Stimulated activated CD4-positive, alpha-beta T cell treated with anti-CD3 and anti-CD28 coated beads, TNF-alpha, amount 100 ng/mL, for 4 hours (primary cell): ENCODE measurements around the gene CLUH.

Source experiments
- DNase-seq, 3 experiments: peaks; one replicate each; pipeline ENCODE4 v3.0.0-alpha.2; 2020; ENCODE audit warnings: low read depth in 3 of 3

The CLUH gene

DNA sequence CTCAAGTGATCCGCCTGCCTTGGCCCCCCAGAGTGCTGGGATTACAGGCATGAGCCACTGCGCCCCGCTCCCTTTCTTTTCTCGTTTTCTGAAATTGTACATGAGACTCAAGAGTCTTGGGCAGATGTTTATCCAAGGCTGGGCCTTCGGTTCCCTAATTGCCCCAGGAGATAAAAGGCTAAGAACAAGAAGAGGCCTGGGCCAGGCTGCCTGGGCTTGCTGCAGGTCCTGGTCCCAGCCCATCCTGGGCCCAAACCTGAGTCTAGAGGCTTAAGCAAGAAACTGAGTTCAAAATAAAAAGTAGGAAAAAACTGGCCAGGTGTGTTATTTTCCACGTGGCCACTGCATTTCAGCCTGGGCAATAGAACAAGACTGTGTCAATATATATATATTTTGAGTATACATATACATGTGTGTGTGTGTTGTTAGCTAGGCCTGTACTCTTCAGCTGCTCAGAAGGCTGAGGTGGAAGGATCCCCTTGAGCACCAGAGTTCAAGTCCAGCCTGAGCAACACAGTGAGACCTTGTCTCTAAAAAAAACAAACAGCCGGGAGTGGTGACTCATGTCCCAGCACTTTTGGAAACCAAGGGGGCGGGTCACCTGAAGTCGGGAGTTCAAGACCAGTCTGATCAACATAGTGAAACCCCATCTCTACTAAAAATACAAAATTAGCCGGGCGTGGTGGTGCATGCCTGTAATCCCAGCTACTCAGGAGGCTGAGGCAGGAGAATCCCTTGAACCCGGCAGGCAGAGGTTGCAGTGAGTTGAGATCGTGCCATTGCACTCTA, 6.8 kb upstream of the CLUH start:
- DNase-seq, result no peak

- DNase-seq, result no peak
Observed at GRCh38 chr17:2716649-2717048, 5.1 kb upstream of the CLUH start.

GRCh38 chr17:2713881-2714280, 2.3 kb upstream of the CLUH start:
- DNase-seq, result no peak

DNA sequence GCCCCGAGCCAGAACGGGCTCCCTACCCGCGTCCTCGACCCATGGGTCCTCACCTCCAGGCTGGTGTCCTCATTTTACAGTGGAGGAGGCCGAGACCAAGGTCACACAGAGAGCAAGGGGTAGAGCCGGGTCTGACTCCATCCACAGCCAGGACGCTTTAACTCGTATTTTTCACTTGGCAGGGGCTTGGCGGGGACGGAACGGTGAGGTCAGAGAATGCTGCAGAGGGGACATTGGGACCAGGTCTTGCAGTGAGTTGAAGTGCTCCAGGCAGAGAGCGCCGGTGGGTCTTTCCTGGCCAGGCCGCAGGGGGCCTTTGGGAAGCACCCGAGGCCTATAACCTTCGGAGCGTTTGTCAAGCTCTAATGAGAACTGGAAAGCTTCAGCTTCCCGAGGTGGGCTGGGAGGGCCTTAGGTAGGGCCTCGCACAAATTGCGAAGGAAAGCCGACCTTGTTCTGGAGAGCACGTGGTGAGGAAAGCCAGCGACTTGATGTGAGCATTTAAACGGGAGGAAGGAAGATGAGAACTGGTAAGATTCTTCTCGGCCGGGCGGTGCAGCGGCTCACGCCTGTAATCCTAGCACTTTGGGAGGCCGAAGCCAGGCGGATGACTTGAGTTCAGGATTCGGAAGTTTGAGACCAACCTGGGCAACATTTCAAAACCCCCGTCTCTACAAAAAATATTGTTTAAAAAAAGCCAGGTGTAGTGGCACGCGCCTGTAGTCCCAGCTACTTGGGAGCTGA, 908 bp upstream of the CLUH start:
- no peak for DNase-seq

- DNase-seq, result no peak
Observed at GRCh38 chr17:2710803-2711607, 559 bp downstream of the CLUH start.

GRCh38 chr17:2710071-2710802, 1.3 kb downstream of the CLUH start:
- DNase-seq, result no peak

DNA sequence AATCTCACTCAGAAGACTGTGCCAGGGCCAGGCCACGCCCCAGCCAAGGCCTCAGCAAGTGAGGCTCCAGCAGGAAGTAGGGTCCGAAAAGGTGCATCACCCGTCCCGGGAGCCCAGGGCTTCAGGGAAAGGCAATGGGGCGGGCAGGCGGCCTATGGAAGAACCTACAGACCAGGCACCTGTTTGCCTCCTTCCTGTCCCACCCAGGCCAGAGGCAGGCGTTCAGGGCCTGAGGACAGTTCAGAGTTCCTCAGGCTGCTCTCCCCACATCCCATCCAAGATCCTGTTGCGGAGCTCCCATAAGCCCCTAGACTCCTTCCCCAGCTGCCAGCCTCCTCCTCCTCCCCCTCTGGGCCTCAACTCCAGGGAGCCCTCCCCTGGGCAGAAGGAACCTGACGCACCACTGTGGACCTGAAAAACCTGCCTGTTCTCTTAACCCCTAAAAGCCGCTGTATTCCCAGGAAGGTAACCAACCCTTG, 2.3 kb downstream of the CLUH start:
- DNase-seq, result no peak

DNA sequence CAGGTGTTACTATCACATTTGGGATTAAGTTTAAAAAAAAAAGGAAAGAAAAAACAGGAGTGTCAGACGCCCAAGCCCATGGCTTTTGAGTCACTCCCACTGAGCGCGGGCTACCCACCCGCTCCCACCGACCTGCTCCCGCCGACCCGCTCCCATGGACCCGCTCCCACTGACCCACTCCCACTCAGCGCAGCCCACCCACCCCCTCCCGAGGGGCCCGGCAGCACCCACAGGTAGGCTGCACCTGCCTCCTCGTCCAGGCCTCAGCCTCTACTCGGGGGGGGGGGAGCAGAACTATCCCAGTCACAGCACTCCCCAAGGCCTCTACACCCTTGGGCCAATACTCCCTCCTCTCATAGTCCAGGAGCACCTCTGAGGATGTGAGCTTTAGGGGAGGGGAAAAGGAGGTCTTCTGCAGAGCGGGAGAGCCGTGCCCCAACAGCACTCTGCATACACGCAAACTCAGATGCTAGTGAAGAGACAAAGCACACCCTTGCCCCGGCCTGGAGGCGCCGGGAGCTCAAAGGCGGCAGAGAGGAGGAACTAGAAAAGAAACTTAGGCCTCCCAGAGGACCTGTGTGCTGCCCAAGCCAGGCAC, 2.9 kb downstream of the CLUH start:
- no peak for DNase-seq

DNA sequence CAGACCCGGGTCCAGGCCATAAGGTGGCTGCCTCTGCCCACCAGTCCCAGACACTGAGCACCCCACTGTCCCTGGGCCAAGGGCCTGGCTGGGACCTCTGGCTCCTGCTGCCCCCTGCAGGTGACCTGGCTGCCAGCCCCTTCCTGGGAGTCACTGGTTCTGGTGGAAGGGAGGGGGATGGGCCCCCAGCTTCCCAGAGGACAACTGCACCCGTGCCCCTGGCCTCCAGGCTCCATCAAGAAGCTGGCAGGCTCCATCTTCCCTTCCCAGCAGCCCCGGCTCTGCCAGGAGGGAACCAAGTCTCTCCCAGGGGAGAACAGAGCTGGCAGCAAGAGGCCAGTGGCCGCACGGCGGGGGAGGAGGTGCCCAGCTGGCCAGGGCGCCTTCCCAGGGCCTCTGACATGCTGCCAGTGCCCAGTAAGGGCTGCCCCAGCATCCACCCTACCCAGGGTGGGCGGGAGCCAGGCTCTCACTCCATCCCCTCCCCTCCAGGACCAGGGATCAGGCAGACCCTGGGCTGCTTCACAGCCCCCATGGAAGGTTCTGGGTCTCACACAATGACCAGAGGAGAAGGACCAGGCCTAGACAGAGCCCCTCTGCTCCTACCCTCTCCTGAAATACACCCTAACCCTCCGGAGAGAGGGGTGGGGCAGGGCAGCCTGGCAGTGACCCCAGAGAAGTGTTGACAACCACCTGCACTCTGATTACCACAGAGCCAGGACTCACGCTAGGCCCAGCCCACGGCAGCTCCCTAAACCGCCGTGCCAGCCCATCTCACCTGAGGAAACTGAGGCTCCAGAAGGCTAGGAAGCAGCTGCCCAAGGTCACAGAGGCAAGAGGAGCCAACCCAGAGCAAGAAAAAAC, 3.6 kb downstream of the CLUH start:
- DNase-seq, result no peak

DNA sequence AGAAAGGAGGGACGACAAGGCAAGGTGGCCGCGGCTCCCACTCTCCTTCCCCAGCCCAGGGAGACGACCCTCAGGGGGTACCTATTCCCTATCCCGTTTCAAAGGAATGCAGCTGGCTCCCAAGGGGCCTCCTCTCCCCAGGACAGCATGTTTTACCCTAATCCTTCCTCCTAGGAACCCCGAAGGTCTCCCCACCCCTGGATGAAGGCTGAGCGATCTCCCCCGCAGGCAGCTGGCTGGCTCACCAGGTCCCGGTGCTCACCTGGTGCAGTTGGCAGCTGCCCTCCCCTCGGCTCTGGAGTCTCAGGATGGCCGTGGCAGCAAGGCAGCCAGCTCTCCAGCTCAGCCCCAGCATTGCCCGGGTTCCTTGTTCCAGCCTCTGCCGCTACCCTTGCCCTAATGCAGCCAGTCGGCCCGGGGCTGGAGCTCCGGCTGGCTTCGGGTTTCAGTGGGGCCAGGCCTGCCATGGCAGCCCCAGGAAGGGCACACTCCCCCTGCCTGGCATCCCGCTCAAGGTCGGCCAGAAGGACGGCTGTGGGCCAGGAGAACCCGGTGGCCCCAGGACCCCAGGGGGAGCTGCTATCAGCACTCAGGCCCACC, 4.6 kb downstream of the CLUH start:
- no peak for DNase-seq

DNA sequence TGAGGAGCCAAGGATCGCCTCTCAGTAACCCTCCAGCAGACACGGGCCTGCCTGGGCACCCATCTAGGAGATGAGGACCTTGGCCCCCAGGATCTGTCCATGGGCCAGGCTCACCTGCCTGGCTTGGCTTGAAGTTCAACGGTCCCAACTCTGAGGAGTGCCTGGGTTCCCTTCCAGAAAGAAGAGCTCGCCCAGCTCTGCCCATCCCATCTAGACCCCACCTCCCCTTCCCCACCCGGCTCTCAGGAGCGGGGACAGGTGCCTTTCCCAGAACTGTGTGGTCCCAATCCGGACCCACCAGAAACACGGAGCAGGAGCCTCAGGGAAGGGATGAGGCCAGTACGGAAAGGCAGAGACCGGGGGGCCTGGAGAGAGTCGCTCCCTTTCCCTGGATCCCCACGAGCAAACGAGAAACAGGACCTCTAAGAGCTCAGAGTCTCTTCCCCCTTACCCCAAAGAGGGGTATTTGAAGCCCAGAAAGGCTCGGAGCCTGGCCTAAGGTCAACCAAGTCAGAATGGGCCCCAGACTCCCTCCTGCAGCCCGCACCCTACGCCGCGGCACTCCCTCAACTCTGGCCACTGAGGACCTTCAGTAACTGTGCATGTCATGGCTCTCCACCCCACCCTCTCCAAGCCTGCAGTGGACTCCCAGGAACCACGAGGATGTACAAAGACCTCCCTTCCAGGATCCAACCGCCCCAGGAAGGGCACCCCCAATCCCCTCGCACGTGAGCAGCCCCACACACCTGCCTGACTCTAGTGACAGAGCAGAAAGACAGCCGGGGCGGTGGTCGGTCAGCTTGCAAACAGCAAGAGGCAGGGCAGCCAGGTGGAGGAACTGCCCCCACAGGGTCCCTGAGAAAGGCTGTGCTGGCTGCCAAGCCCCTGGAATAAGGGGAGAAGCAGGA, 5.4 kb downstream of the CLUH start:
- no peak for DNase-seq

DNA sequence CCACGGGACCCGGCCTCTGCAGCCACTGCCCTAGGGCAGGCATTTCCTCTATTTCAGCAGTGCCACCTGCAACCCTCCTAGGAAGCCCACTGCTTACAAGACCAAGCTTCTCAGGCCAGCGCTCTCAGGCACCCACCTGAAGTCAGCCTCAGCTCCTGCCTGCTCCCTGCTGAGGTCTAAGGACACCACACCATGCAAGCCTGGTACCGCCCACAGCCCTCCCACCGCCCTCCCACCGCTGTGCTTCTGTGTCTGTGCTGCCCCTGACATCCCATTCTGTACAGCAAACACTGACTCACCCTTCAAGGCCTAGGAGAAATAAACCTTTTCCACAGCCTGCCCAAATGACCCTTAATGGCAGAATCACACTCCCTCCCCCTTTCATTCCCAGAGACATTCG, 6.3 kb downstream of the CLUH start:
- no peak for DNase-seq

DNA sequence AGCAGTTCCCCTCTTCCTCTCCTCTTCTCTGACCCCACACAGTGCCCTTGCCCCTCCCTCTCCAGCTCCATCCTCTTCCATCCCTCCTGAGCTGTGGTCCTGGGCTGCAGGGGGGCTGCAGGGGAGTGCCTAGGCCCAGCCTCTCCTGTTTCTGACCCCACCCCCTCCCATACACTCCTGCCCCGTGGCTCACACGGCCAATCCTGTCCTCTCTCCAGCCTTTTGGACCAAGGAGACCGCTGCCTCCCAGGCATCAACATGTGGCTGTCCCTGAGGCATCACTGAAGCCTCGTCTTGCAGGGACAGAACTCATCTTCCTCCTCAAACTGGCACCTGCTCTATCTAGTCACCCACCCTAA, 6.7 kb downstream of the CLUH start:
- no peak for DNase-seq

- no peak for DNase-seq
Observed at GRCh38 chr17:2704031-2704889, 7.3 kb downstream of the CLUH start.

DNA sequence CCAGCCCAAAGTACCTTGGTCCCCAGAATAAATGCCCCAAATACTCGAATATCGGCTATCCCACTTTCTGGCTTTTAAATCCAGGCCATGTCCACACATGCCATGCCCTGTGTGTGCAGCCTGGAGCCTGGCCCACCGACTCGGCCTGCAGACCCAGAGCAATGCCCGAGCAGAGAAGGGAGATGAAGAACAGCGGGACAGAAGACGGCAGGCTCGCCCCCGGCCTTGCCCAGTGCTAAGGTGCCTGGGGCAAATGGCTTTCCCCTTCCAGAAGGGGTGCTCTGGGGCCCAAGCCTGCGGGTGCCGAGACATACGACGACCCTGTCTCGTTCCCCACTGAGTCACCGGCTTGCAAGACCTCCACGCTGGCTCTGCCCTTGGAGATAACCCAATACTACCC, 8.0 kb downstream of the CLUH start:
- no peak for DNase-seq

DNA sequence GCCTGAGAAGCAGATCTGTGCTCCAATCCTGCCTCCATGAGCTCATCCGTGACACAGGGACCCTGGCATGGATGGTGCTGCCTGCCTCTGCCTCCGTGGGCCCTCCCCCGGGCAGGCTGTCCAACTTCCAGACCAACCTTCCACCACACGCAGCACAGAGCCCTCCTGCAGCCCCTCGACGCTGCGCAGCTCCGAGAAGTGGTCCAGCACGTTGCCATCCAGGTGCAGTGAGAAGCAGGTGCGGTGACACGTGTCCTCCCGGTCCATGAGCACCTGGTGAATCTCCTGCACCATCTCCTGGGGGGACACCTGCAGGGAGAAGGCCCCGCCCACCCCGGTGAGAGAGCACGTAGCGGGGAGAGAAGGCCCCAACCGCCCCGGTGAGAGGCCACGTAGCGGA, 8.4 kb downstream of the CLUH start:
- DNase-seq, result no peak

- DNase-seq, result no peak
Observed at GRCh38 chr17:2701996-2702741, 9.4 kb downstream of the CLUH start.
